ENCODE results near the gene B4GAT1. TPM values are rescaled to one million over a fixed set of nuclear protein-coding genes. Genes with fewer than 3 reads are reported as not detected.

The B4GAT1 gene
- total RNA-seq, 1 donor from 2014 or later: 31.0 TPM

GRCh38 chr11:66369073-66369894, 21.9 kb upstream of the B4GAT1 start:
- Mint-ChIP-seq H3K27ac (ENCODE audit: unreplicated experiment) (peak overlapping the region; percentile 87), H3K27me3 (ENCODE audit: unreplicated experiment) (peaks cover 8% of the 10 kb centered on the region), H3K4me1 (ENCODE audit: unreplicated experiment) (peaks cover 17% of the 10 kb centered on the region), H3K9me3 (ENCODE audit: unreplicated experiment) (no peaks in the 10 kb centered on the region), H3K36me3 (ENCODE audit: unreplicated experiment) (no peaks in the 10 kb centered on the region), H3K4me3 (ENCODE audit: unreplicated experiment) (no peak overlapping the region)
- no peak for TF ChIP-seq CTCF (IDR thresholded peaks at IDR 0.05)
- DNase-seq (ENCODE audit: extremely low spot score, unreplicated experiment): no peak

GRCh38 chr11:66368484-66368883, 21.1 kb upstream of the B4GAT1 start:
- Mint-ChIP-seq H3K36me3 (ENCODE audit: unreplicated experiment) (no peaks in the 10 kb centered on the region), H3K9me3 (ENCODE audit: unreplicated experiment) (no peaks in the 10 kb centered on the region), H3K27ac (ENCODE audit: unreplicated experiment) (no peak overlapping the region), H3K4me1 (ENCODE audit: unreplicated experiment) (peaks cover 17% of the 10 kb centered on the region), H3K4me3 (ENCODE audit: unreplicated experiment) (no peak overlapping the region), H3K27me3 (ENCODE audit: unreplicated experiment) (peaks cover 8% of the 10 kb centered on the region)
- DNase-seq (ENCODE audit: extremely low spot score, unreplicated experiment): no peak
- no peak for TF ChIP-seq CTCF (IDR thresholded peaks at IDR 0.05)

GRCh38 chr11:66367561-66368312, 20.3 kb upstream of the B4GAT1 start:
- no peak overlapping the region for H3K4me3 Mint-ChIP-seq (ENCODE audit: unreplicated experiment)
- no peak for DNase-seq (ENCODE audit: extremely low spot score, unreplicated experiment)
- H3K9me3 Mint-ChIP-seq (ENCODE audit: unreplicated experiment): no peaks in the 10 kb centered on the region
- H3K4me1 Mint-ChIP-seq (ENCODE audit: unreplicated experiment): peaks cover 17% of the 10 kb centered on the region
- no peak overlapping the region for H3K27ac Mint-ChIP-seq (ENCODE audit: unreplicated experiment)
- no peaks in the 10 kb centered on the region for H3K36me3 Mint-ChIP-seq (ENCODE audit: unreplicated experiment)
- peaks cover 2% of the 10 kb centered on the region for H3K27me3 Mint-ChIP-seq (ENCODE audit: unreplicated experiment)
- TF ChIP-seq CTCF (IDR thresholded peaks at IDR 0.05): no peak

- no peak for TF ChIP-seq CTCF (IDR thresholded peaks at IDR 0.05)
- Mint-ChIP-seq H3K9me3 (ENCODE audit: unreplicated experiment) (no peaks in the 10 kb centered on the region), H3K4me1 (ENCODE audit: unreplicated experiment) (peaks cover 17% of the 10 kb centered on the region), H3K36me3 (ENCODE audit: unreplicated experiment) (no peaks in the 10 kb centered on the region), H3K4me3 (ENCODE audit: unreplicated experiment) (no peak overlapping the region), H3K27ac (ENCODE audit: unreplicated experiment) (no peak overlapping the region), H3K27me3 (ENCODE audit: unreplicated experiment) (no peaks in the 10 kb centered on the region)
- DNase-seq (ENCODE audit: extremely low spot score, unreplicated experiment): no peak
Observed at GRCh38 chr11:66366844-66367477, 19.5 kb upstream of the B4GAT1 start.
